Measurements from ENCODE around the gene SLC44A3. TPM values are rescaled to one million over a fixed set of nuclear protein-coding genes. Genes with fewer than 3 reads are reported as not detected.

The SLC44A3 gene
- polyA plus RNA-seq, 1 donor from 2014 or later, result not detected

- H3K9me3 ChIP-seq (ENCODE audit: low read length), result no peaks in the 10 kb centered on the region
- H3K9ac ChIP-seq (ENCODE audit: low read length), result no peak overlapping the region
- no peak overlapping the region for H3K27ac ChIP-seq (ENCODE audit: low read length)
- H3K4me3 ChIP-seq (ENCODE audit: low read length), result no peak overlapping the region
- peaks cover 4% of the 10 kb centered on the region for H3K36me3 ChIP-seq (ENCODE audit: insufficient read depth, low read length)
- H3K9me2 ChIP-seq (ENCODE audit: insufficient read depth, low read length), result no peaks in the 10 kb centered on the region
- TF ChIP-seq REST (IDR thresholded peaks at IDR 0.05; ENCODE audit: borderline replicate concordance) (no peak), CTCF (IDR thresholded peaks at IDR 0.05; ENCODE audit: poor library complexity, severe bottlenecking) (no peak), TAF1 (IDR thresholded peaks at IDR 0.05; ENCODE audit: low read depth) (no peak), EZH2 (IDR thresholded peaks at IDR 0.05; ENCODE audit: borderline replicate concordance, insufficient read depth, low read length, poor library complexity, severe bottlenecking) (no peak), POLR2AphosphoS5 (IDR thresholded peaks at IDR 0.05) (no peak), MXI1 (conservative IDR thresholded peaks at IDR 0.05; ENCODE audit: poor library complexity, severe bottlenecking) (no peak)
- no peak overlapping the region for H2AFZ ChIP-seq (ENCODE audit: low read depth, low read length)
- peaks cover 99% of the 10 kb centered on the region for H3K79me2 ChIP-seq (replicated peaks; ENCODE audit: insufficient read depth, low read length)
- no peaks in the 10 kb centered on the region for H3F3A ChIP-seq (ENCODE audit: insufficient read depth, low read length, poor library complexity, severe bottlenecking)
- no peaks in the 10 kb centered on the region for H4K20me1 ChIP-seq (ENCODE audit: insufficient read depth)
- H3K4me2 ChIP-seq (ENCODE audit: low read length), result no peak overlapping the region
- H3K27me3 ChIP-seq (ENCODE audit: insufficient read depth, low read depth, low read length), result no peaks in the 10 kb centered on the region
Observed at GRCh38 chr1:94919241-94920030, 99.3 kb downstream of the SLC44A3 start.

- no peak overlapping the region for H3K9ac ChIP-seq (ENCODE audit: low read length)
- no peaks in the 10 kb centered on the region for H3K27me3 ChIP-seq (ENCODE audit: insufficient read depth, low read depth, low read length)
- no peak overlapping the region for H3K4me3 ChIP-seq (ENCODE audit: low read length)
- peaks cover 99% of the 10 kb centered on the region for H3K79me2 ChIP-seq (replicated peaks; ENCODE audit: insufficient read depth, low read length)
- H3F3A ChIP-seq (ENCODE audit: insufficient read depth, low read length, poor library complexity, severe bottlenecking), result no peaks in the 10 kb centered on the region
- H3K36me3 ChIP-seq (ENCODE audit: insufficient read depth, low read length), result peaks cover 4% of the 10 kb centered on the region
- no peaks in the 10 kb centered on the region for H4K20me1 ChIP-seq (ENCODE audit: insufficient read depth)
- H3K4me2 ChIP-seq (ENCODE audit: low read length), result no peak overlapping the region
- no peaks in the 10 kb centered on the region for H3K9me3 ChIP-seq (ENCODE audit: low read length)
- no peak overlapping the region for H2AFZ ChIP-seq (ENCODE audit: low read depth, low read length)
- no peak overlapping the region for H3K27ac ChIP-seq (ENCODE audit: low read length)
- no peaks in the 10 kb centered on the region for H3K9me2 ChIP-seq (ENCODE audit: insufficient read depth, low read length)
- TF ChIP-seq POLR2AphosphoS5 (IDR thresholded peaks at IDR 0.05), result no peak
- no peak for TF ChIP-seq EZH2 (IDR thresholded peaks at IDR 0.05; ENCODE audit: borderline replicate concordance, insufficient read depth, low read length, poor library complexity, severe bottlenecking)
- TF ChIP-seq SMC3 (conservative IDR thresholded peaks at IDR 0.05; ENCODE audit: poor library complexity), result no peak
- TF ChIP-seq REST (IDR thresholded peaks at IDR 0.05; ENCODE audit: borderline replicate concordance), result no peak
- no peak for TF ChIP-seq TAF1 (IDR thresholded peaks at IDR 0.05; ENCODE audit: low read depth)
- TF ChIP-seq CTCF (IDR thresholded peaks at IDR 0.05; ENCODE audit: poor library complexity, severe bottlenecking), result no peak
- TF ChIP-seq MXI1 (conservative IDR thresholded peaks at IDR 0.05; ENCODE audit: poor library complexity, severe bottlenecking), result no peak
- no peak for TF ChIP-seq EP300 (conservative IDR thresholded peaks at IDR 0.05; ENCODE audit: poor library complexity, severe bottlenecking)
- no peak for TF ChIP-seq RAD21 (conservative IDR thresholded peaks at IDR 0.05)
Observed at GRCh38 chr1:94920061-94920460, 99.9 kb downstream of the SLC44A3 start.
